ENCODE results near the gene GLI2.

GRCh38 chr2:120746144-120746543 lies 10.5 kb downstream of the GLI2 start:
- TF ChIP-seq CTCF (conservative IDR thresholded peaks at IDR 0.05 in 1 of 2, IDR thresholded peaks at IDR 0.05 in 1 of 2; ENCODE audit: extremely low read depth in 1 of 2, insufficient read depth in 1 of 2, low read depth in 1 of 2, low read length in 2 of 2) (no peak), EZH2 (IDR thresholded peaks at IDR 0.05; ENCODE audit: borderline replicate concordance, low read length) (no peak)

All from mammary epithelial cell (primary cell).